Colonic mucosa (tissue), 4 donors: ENCODE measurements around the gene GMIP. TPM values are rescaled to one million over a fixed set of nuclear protein-coding genes. Genes with fewer than 3 reads are reported as not detected.

Experiments
- DNase-seq: peaks from one replicate; pipeline ENCODE4 v3.0.0-alpha.2; 2020
- H3K27ac ChIP-seq: fragments of 200-600 bp; one replicate; pipeline ENCODE4 v1.8.0; 2021
- H3K27me3 ChIP-seq: fragments of 200-600 bp; one replicate; pipeline ENCODE4 v1.8.0; 2021
- H3K36me3 ChIP-seq: fragments of 200-600 bp; one replicate; pipeline ENCODE4 v1.8.0; 2021
- H3K4me1 ChIP-seq: fragments of 200-600 bp; one replicate; pipeline ENCODE4 v1.8.0; 2021; ENCODE audit warnings: mild to moderate bottlenecking
- H3K4me3 ChIP-seq: fragments of 200-600 bp; one replicate; pipeline ENCODE4 v1.8.0; 2021
- H3K9ac ChIP-seq, 2 donors: one replicate each; pipeline ENCODE4 v1.7.0; 2013; ENCODE audit warnings: control low read depth in 2 of 2, low read depth in 2 of 2, low read length in 2 of 2
- H3K9me3 ChIP-seq: fragments of 200-600 bp; one replicate; pipeline ENCODE4 v1.8.0; 2021
- CTCF ChIP-seq: fragments of 200-600 bp; IDR thresholded peaks from one replicate; pipeline ENCODE4 v1.8.0; 2022; ENCODE audit warnings: antibody characterized with exemption, mild to moderate bottlenecking
- intact Hi-C: fragments of 100-400 bp; cut with DNase I; formaldehyde crosslinking; loops from one replicate; pipeline ENCODE4 v1.14.1; 2022
- total RNA-seq, 2 donors: library from RNA; stranded (reverse); fragmentation: NEBNext Ultra II Directional in 1 of 2; extraction: Animal tissue kit (Norgen Biotek cat#: 25700) in 1 of 2; gene quantifications; one replicate each; pipeline ENCODE4 v1.2.1, GENCODE V29; 2021
- donor health status: healthy.
- donor health status: DM: no; HTN: no; CAD: no.
- donor health status: DM: no; HTN: no; CAD: no.

Gene GMIP
- total RNA-seq, 2 donors from 2014 or later = 31.4 to 32.2 TPM

GRCh38 chr19:19597809-19598306, 45.6 kb downstream of the GMIP start:
- TF ChIP-seq CTCF = no peak
- no peaks in the 10 kb centered on the region for H3K36me3 ChIP-seq
- no peak overlapping the region for H3K27ac ChIP-seq
- no peaks in the 10 kb centered on the region for H3K9me3 ChIP-seq
- no peak overlapping the region for H3K9ac ChIP-seq
- no peak for DNase-seq
- H3K4me3 ChIP-seq = no peak overlapping the region
- H3K4me1 ChIP-seq = peaks cover 2% of the 10 kb centered on the region
- intact Hi-C loops = no loop called here
- no peaks in the 10 kb centered on the region for H3K27me3 ChIP-seq

DNA sequence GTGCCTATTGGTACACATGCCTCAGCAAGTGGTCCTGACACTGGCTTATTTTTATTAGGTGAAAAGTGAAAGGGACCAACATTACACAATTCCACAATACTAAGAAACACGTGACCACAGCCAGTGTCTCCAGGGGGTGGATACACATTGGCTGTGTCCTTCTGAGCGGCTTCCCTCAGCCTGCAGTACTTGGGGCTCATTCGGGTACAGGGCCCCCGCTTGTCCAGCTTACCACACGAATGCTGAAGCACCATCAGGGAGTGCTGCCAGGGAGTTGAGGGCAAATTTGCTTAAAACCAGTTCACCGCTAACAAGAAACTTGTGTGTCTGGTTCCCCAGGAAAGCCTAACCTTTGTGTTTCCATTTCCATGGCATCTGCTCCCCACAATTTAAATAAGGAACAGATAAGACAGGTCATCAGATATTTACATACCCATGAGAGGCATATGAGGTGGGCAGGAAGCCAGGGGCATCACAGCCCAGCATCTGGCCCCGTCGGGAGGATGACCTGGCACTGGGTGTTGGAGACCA, 48.2 kb downstream of the GMIP start:
- intact Hi-C loops = no loop called here
- Histone ChIP-seq H3K27ac (no peak overlapping the region), H3K9ac (no peak overlapping the region), H3K4me3 (no peak overlapping the region), H3K9me3 (no peaks in the 10 kb centered on the region), H3K4me1 (no peaks in the 10 kb centered on the region), H3K36me3 (no peaks in the 10 kb centered on the region), H3K27me3 (no peaks in the 10 kb centered on the region)
- DNase-seq = no peak
- TF ChIP-seq CTCF = no peak

DNA sequence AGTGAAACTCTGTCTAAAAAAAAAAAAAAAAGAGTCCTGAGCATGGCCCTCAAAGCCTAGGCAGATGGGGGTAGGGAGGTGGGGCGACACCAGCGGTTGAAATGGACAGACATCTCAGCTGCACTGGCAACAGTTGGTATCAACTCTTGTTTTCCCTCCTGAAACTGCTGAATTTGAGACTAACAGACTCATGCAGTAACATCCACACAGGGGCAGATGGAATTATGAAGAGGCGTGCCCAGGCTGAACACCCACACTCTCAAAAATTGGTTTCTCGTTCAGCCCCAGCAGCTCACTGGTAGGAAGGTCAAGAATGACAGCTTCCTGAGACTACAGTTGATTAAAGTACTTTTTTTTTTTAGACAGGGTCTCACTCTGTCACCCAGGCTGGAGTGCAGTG, 49.1 kb downstream of the GMIP start:
- Histone ChIP-seq H3K9ac (no peak overlapping the region), H3K36me3 (no peaks in the 10 kb centered on the region), H3K27ac (no peak overlapping the region), H3K4me1 (no peaks in the 10 kb centered on the region), H3K9me3 (no peaks in the 10 kb centered on the region), H3K4me3 (no peak overlapping the region), H3K27me3 (no peaks in the 10 kb centered on the region)
- intact Hi-C loops = no loop called here
- no peak for TF ChIP-seq CTCF
- DNase-seq = no peak

DNA sequence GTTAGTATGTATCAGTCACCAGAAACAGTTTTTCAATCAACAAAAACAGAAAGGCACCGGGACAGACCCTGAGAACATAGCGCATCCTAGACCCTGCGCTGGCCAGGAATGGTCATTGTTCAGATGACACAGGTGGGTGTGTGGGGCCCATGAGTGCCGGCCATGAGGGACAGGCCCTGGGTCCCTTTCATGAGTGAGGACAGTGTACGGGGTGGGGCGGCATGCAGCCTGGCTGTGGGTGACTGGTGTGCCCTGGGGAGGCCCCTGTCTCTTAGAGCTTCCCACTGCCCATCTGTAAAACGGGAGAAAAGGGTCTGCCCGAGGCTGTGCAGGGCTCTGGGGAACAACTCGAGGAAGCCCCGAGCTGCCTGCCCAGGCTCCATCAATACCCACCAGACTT, 50.8 kb downstream of the GMIP start:
- Histone ChIP-seq H3K9me3 (no peaks in the 10 kb centered on the region), H3K4me3 (no peak overlapping the region), H3K36me3 (no peaks in the 10 kb centered on the region), H3K9ac (peak overlapping the region in 1 of 2 donors; percentile 12), H3K4me1 (no peaks in the 10 kb centered on the region), H3K27me3 (no peaks in the 10 kb centered on the region), H3K27ac (no peak overlapping the region)
- no peak for DNase-seq
- intact Hi-C loops = no loop called here
- TF ChIP-seq CTCF = no peak

GRCh38 chr19:19591133-19591825, 52.2 kb downstream of the GMIP start:
- H3K27ac ChIP-seq = peak overlapping the region; percentile 26
- no peaks in the 10 kb centered on the region for H3K9me3 ChIP-seq
- H3K4me3 ChIP-seq = no peak overlapping the region
- no peaks in the 10 kb centered on the region for H3K36me3 ChIP-seq
- no peaks in the 10 kb centered on the region for H3K27me3 ChIP-seq
- H3K9ac ChIP-seq = peak overlapping the region; percentile 3 to 7
- intact Hi-C loops = no loop called here
- no peak for TF ChIP-seq CTCF
- no peak for DNase-seq
- H3K4me1 ChIP-seq = no peaks in the 10 kb centered on the region
